NCI-H1436 (cell line): ENCODE measurements around the gene CDK16.

Experiments
- DNase-seq: peaks from one replicate; lab custom pipeline; 2025; lab: John Stamatoyannopoulos, UW

The CDK16 gene

DNA sequence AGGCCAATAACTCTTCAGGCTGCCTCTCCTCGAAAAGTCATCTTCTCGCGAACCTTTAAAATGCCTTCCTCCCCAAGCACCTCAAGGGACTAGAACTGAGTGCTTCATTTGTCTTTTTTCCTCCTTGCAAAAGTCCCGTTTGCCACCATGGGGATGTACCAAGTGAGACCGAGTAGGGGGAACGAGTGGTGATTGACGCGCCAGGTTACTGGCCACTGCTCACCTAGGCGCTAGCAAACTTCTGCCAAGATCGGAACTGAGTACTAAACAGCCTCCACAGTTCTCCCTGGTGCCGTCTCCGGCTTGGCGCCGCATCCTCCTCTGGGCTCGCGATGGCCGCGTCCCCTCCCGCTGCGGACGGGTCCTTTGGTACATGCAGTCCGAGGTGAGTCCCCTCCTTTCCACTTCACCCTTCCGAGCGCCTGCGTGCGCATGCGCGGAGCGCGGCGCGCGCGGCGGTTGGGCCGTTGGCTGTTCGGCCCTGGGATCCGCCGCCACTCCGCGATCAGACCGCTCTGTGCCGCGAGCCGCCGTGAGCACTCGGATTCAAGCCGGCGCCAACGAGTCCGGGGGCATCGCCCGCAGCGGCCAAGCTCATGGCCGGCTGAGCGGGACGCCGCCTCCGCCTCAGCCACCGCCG, at the start of gene CDK16:
CDK16 (plus strand) TSS at position 402 of the 640 bp plus-strand sequence. CDS start 4,877 bp downstream, outside the sequence.
- peak; percentile 56 for DNase-seq

DNA sequence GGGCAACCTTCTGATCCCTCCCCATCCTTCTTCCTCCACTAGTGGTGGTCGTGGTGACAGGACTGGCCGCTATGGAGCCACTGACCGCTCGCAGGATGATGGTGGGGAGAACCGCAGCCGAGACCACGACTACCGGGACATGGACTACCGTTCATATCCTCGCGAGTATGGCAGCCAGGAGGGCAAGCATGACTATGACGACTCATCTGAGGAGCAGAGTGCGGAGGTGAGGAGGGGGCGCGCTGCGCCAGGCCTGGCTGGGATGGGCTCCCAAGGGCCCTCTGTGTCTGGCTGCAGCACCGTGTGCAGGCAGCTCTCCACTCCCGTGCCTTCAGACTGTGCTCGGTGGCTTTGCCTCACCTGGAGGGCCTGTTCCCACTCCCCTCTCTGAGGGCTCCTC, 49.2 kb upstream of the CDK16 start:
- no peak for DNase-seq

- DNase-seq: no peak
These were observed 48.6 kb upstream of the CDK16 start for GRCh38 chrX:47169726-47170515.

DNA sequence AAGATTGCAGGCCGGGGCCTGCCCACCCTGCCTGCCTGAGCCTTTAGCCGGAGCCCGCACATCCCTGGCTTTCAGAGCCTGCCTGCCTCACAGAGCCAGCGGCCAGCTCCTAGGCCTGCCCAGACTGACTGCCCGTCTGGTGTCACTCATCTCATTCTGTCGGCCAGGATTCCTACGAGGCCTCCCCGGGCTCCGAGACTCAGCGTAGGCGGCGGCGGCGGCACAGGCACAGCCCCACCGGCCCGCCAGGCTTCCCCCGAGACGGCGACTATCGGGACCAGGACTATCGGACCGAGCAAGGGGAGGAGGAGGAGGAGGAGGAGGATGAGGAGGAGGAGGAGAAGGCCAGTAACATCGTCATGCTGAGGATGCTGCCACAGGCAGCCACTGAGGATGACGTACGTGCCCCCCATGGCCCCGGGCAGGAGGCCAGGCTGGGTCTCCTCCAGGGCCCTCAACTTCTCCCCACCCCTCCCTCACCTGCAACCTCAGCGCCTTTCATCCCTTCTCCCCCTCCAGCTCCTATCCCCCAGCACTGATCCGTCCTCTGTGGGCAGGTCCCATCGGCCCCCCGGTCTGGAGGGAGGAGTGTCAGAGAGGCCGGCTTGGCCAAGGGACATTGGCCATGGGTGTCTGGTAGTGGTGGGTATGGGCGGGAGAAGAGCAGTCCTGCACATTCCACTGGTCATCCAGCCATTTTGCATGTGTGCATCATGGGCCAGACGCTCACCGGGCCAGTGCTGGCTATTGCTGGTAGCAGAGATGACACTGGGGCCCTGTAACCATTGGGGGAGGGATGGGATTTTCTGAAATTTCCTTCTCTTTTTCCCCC, 47.4 kb upstream of the CDK16 start:
- DNase-seq: no peak

DNA sequence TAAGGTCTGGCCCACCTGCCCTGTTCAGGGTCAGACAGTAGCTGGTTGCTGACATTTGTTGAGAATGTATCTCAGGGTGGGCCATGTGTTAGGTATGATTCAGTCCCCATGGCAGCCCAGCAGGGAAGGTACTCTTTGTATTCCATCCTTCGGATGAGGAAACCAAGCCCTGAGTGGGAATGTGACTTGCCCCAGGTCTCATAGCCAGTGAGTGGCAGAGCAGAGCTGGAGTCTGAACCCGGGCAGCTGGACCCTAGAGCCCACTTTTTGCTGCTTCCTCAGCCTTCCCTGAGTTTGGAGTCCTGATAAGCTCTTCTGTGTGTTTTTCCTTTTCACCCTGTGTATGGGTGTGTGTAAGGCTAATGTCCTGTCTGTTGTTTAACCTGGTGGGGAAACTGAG, 46.5 kb upstream of the CDK16 start:
- no peak for DNase-seq

GRCh38 chrX:47172549-47172948, 45.9 kb upstream of the CDK16 start:
- no peak for DNase-seq

DNA sequence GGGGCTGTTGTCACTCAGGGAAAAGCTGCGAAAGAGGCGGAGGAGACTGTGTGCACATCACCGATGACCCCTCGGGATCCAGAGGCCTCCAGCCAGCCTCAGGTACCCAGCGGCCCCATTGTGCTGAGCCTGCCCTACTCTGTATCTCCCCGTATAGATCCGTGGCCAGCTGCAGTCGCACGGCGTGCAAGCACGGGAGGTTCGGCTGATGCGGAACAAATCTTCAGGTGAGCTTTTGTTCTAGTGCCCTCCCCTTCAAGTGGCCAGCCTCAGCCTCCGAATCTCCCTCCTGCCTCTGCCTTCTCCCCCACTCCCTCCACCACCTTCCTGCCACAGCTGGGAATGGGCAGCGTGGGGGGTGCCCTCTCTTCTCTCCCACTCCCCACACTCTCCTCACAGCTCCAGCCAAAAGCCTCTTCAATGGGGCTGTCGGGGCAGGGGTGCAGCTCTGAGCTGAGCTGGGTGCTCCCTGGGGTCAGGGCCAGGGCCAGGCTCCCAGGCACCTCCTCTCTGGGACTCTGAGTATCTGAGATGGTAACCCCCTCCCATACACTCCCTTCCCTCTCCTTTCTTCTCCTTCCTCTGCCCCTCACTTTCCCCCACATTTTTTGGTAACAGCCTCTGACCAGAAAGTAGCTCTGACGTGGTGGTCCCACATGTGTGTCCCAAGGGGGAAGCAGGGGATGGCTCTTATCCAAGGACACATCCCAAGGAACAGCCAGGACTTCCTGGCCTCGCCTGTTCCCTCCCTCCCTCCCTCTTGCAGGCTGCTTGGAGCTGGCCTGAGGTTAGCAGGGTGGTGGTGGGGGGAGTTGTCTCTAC, 45.3 kb upstream of the CDK16 start:
- no peak for DNase-seq

DNA sequence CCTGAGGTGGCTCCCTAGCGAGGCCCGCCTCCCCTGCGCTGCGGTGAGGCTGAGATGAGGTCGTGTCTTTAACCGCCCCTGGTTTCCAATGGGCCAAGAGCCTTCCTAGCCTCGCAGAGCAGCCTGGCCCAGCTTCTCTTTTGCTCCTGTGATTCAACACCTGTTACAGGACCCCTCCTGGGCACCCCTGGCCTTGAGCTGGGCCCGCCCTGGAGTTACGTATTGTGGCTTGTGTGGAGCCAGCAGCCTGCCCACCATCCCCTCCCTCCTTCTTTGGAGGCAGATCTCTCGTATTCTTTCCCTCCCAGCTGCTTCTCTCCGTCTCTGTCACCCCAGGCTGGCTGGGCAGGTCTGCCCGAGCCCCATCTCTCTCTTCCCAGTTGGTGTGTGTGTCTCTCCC, 44.1 kb upstream of the CDK16 start:
- DNase-seq: no peak

- no peak for DNase-seq
These were observed 43.5 kb upstream of the CDK16 start for GRCh38 chrX:47174846-47175587.

DNA sequence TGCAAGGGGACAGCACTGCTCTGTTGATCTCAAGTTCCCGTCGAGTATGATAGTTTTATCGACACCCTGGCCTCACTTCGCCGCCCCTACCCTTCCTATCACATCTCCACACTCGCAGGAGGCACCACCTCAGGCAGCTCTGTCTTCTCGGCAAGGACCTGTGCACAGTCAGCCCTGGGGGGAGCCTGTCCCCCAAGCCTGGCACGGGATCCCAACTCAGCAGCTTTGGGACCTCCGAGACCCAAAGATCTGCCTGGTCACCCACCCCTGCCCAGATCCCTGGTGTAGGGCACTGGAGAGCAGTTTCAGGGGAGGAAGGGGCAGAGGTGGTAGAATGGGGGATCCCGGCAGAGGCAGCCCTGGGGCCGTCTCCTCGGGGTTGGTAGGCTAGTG, 42.9 kb upstream of the CDK16 start:
- DNase-seq: no peak

- DNase-seq: no peak
These were observed 42.3 kb upstream of the CDK16 start for GRCh38 chrX:47176101-47176740.

DNA sequence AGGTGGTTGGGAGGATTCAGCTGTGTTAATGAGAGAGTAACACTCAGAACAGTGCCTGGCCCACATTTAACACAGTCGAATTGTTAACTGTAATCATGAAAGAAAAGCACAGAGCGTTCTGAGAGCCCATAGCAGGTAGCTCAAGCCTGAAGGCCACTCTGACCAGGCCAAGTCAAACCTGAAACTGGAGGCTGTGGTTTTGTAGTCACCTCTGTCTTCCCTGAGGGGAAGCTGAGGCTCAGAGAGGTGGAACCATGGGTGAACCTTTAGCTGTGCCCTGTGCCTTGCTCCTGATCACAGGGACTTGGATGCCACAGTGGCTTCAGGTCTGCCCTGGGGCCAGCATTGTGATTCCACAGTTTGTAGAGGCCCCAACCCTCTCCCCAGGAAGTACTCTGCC, 41.4 kb upstream of the CDK16 start:
- DNase-seq: no peak

GRCh38 chrX:47178337-47178736, 40.1 kb upstream of the CDK16 start:
- DNase-seq: no peak

GRCh38 chrX:47179221-47179927, 39.1 kb upstream of the CDK16 start:
- DNase-seq: no peak

DNA sequence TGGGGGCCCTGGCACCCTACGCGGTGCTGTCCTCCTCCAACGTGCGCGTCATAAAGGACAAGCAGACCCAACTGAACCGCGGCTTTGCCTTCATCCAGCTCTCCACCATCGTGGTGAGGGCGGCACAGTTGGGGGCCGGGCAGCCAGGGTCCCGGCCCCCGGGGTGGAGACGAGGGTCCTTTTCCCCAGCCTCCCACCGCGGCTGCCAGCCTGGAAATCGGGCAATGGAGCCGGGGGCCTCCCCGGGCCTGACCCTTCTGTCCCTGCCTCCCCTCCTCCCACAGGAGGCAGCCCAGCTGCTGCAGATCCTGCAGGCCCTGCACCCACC, 38.6 kb upstream of the CDK16 start:
- no peak for DNase-seq

DNA sequence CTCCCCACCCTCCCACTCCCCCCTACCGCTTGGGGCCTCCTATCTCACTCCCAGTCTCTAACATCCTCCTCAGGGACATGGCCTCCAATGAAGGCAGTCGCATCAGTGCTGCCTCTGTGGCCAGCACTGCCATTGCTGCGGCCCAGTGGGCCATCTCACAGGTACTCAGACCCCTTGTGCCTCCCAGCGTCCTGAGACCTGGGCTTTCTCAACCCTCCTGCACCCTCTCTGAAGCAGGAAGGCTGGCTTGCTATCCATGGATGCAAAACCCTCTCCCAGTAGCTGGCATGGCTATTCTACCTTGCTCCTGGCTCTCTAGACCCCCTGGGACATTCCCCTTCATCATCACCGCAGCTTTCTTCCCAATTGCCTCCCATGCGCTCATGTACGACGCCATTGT, 38.1 kb upstream of the CDK16 start:
- no peak for DNase-seq

DNA sequence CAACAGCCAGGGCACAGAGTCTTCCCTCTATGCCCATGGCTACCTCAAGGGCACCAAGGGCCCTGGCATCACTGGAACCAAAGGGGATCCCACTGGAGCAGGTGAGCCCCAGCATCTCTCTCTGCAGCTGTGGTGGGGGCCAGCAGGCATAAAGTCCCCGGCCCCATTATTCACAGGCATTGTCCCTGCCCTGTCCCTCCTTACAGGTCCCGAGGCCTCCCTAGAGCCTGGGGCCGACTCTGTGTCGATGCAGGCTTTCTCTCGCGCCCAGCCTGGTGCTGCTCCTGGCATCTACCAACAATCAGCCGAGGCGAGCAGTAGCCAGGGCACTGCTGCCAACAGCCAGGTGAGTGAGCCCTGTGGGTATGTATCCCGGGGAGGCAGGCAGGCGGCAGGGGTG, 37.2 kb upstream of the CDK16 start:
- no peak for DNase-seq

DNA sequence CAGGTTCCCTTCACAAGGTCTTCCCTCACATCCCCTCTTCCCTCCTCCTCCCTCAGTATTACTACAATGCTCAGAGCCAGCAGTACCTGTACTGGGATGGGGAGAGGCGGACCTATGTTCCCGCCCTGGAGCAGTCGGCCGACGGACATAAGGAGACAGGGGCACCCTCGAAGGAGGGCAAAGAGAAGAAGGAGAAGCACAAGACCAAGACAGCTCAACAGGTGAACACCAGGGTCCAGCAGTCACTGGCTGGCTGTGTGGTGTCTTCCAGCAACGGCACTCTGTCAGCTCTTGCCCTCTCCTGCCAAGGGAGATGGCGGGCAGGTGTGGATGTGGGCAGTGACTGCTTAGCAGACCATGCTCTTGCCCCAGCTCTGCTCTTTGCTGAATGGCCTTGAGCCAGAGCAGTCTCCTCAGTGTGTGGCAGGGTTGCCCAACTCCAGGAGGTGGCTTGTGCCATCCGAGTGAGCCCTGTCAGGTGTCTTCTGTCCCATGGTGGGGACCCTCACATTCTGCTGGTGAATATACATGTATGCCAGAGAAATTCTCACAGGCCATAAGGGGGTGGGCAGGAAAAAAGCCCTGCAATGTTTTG, 36.3 kb upstream of the CDK16 start:
- DNase-seq: no peak

DNA sequence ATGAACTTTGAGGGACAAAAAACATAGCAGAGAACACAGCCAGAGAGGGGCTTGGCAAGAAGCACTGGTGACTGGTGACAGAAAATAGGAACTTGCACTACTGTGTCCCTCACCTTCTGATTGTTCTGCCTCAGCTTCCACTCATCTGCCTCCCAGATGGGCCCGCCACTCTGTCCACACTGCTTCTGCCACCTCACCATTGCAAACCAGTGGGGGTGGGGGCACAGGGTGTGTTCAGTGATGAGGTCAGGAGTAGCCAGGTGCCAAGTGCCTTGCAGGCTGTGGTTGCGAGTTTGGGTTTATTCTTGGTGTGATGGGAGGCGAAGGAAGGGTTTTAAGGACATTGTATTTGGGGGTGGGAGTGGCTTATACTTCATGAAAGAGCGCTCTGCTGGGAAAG, 34.0 kb upstream of the CDK16 start:
- DNase-seq: no peak

GRCh38 chrX:47185241-47185640, 33.2 kb upstream of the CDK16 start:
- DNase-seq: no peak
